OCI-LY3 (cell line): ENCODE data around the gene CENPL.

ENCODE experiments used
- H2AFZ ChIP-seq: fragments of 200-600, 300-600 bp; shearing (Covaris generic); 2 replicates; pipeline ENCODE4 v1.6.0; 2014; ENCODE audit warnings: antibody characterized with exemption, low read depth, low read length
- H3K27ac ChIP-seq: fragments of 200-600, 300-600 bp; sonication (generic); 2 replicates; pipeline ENCODE4 v1.5.1; 2014; ENCODE audit warnings: mild to moderate bottlenecking, low read length, moderate library complexity, mixed read lengths
- H3K27me3 ChIP-seq: fragments of 200-600, 300-600 bp; sonication (generic); 2 replicates; pipeline ENCODE4 v1.6.1; 2014; ENCODE audit warnings: low read depth, low read length, mixed read lengths
- H3K36me3 ChIP-seq: fragments of 200-600, 300-600 bp; sonication (generic); replicated peaks from 2 replicates; pipeline ENCODE3; 2014; ENCODE audit warnings: low read depth, low read length, mixed read lengths
- H3K4me1 ChIP-seq: fragments of 300-600, 200-600 bp; sonication (generic); 2 replicates; pipeline ENCODE4 v1.6.1; 2014; ENCODE audit warnings: low read length, mixed read lengths
- H3K4me2 ChIP-seq: fragments of 200-600, 300-600 bp; sonication (generic); 2 replicates; pipeline ENCODE4 v1.6.1; 2014; ENCODE audit warnings: low read length, mixed read lengths
- H3K4me3 ChIP-seq: fragments of 300-600, 200-600 bp; sonication (generic); 2 replicates; pipeline ENCODE4 v1.5.1; 2014; ENCODE audit warnings: antibody characterized with exemption, mild to moderate bottlenecking, low read length, moderate library complexity
- H3K79me2 ChIP-seq: fragments of 300-600, 200-600 bp; shearing (Covaris generic); 2 replicates; pipeline ENCODE4 v1.6.1; 2014; ENCODE audit warnings: mild to moderate bottlenecking, low read length, mixed read lengths
- H3K9ac ChIP-seq: fragments of 300-600, 200-600 bp; shearing (Covaris generic); 2 replicates; pipeline ENCODE4 v1.6.0; 2014; ENCODE audit warnings: mild to moderate bottlenecking, low read length, moderate library complexity
- H3K9me3 ChIP-seq: fragments of 200-600, 300-600 bp; shearing (Covaris generic); 2 replicates; pipeline ENCODE4 v1.6.1; 2014; ENCODE audit warnings: low read length, mixed read lengths; ENCODE audit not compliant: insufficient read depth
- H4K20me1 ChIP-seq: fragments of 200-600, 300-600 bp; sonication (generic); 2 replicates; pipeline ENCODE4 v1.6.1; 2016; ENCODE audit warnings: low read length, mixed read lengths; ENCODE audit not compliant: insufficient read depth
- EZH2phosphoT487 ChIP-seq: fragments of 200-600 bp; shearing (Covaris generic); IDR thresholded peaks from 2 replicates; pipeline ENCODE4 v1.6.1; 2018; ENCODE audit warnings: antibody characterized with exemption, mixed run types, low read depth
- TF ChIP-seq, protein P1 (sequence below): fragments of 200-600, 300-600 bp; sonication (generic); IDR thresholded peaks from 2 replicates; pipeline ENCODE4 v1.5.1; 2014; ENCODE audit warnings: antibody characterized with exemption, low read length, low read depth

Gene CENPL

DNA sequence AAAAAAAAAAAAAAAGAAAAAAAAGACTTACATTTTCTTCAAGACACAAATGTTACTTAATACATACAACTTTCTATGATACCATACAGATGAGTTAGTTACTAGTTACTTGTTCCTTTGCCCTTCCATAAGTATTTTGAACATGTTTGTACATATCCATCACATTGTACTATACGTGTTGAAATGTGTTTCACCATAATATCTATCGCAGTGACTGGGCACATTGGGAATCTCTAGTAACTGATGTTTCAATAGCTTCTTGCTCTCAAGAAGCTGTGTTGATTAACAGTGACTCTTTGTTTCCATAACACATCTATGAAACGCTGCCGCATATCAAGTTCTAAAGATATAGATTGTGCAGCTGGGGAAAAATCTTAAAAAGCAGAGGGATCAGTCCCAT, 67.0 kb downstream of the CENPL start:
- H3K27me3 ChIP-seq: no peaks in the 10 kb centered on the region
- H3K79me2 ChIP-seq: no peaks in the 10 kb centered on the region
- H3K4me2 ChIP-seq: no peak overlapping the region
- H3K9me3 ChIP-seq: no peaks in the 10 kb centered on the region
- H2AFZ ChIP-seq: no peak overlapping the region
- no peak overlapping the region for H3K4me3 ChIP-seq
- no peaks in the 10 kb centered on the region for H4K20me1 ChIP-seq
- no peak overlapping the region for H3K27ac ChIP-seq
- TF ChIP-seq, protein P1, sequence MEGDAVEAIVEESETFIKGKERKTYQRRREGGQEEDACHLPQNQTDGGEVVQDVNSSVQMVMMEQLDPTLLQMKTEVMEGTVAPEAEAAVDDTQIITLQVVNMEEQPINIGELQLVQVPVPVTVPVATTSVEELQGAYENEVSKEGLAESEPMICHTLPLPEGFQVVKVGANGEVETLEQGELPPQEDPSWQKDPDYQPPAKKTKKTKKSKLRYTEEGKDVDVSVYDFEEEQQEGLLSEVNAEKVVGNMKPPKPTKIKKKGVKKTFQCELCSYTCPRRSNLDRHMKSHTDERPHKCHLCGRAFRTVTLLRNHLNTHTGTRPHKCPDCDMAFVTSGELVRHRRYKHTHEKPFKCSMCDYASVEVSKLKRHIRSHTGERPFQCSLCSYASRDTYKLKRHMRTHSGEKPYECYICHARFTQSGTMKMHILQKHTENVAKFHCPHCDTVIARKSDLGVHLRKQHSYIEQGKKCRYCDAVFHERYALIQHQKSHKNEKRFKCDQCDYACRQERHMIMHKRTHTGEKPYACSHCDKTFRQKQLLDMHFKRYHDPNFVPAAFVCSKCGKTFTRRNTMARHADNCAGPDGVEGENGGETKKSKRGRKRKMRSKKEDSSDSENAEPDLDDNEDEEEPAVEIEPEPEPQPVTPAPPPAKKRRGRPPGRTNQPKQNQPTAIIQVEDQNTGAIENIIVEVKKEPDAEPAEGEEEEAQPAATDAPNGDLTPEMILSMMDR: no peak
- TF ChIP-seq EZH2phosphoT487: no peak
- peaks cover 39% of the 10 kb centered on the region for H3K36me3 ChIP-seq
- H3K9ac ChIP-seq: no peak overlapping the region
- H3K4me1 ChIP-seq: no peaks in the 10 kb centered on the region

DNA sequence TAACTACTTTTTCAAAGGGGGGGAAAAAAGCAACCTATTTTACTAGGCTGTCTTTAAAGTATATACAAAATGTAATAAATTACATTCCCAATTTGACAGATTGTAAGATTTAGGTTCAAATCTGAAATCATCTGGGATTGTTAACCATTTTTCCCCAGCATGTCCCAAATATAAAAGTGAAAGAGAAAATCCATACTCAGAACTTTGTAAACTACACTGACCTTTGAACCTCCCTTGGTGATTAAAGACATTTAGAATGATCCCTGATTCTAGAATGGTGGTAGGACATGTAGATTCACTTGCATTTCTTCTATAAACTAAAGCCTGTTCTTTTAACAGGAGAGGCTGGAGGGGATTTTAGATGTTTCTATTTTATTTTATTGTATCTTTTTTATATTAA, 70.9 kb downstream of the CENPL start:
- no peaks in the 10 kb centered on the region for H3K27me3 ChIP-seq
- H3K4me3 ChIP-seq: no peak overlapping the region
- H3K36me3 ChIP-seq: peaks cover 37% of the 10 kb centered on the region
- no peak overlapping the region for H3K27ac ChIP-seq
- no peaks in the 10 kb centered on the region for H3K4me1 ChIP-seq
- H4K20me1 ChIP-seq: no peaks in the 10 kb centered on the region
- H3K4me2 ChIP-seq: no peak overlapping the region
- no peaks in the 10 kb centered on the region for H3K79me2 ChIP-seq
- TF ChIP-seq, protein P1: no peak
- no peak for TF ChIP-seq EZH2phosphoT487
- H3K9me3 ChIP-seq: no peaks in the 10 kb centered on the region
- no peak overlapping the region for H2AFZ ChIP-seq
- no peak overlapping the region for H3K9ac ChIP-seq
